NCI-H1436 treated with DMSO at 0.1 percent for 48 hours (cell line): ENCODE measurements around the gene KRTAP9-6.
"Not testable (repeated sequence)": the region's sequence is repeated elsewhere in the genome, so short reads cannot be mapped to it uniquely, and the experiment has no call there.

ENCODE experiments used
- DNase-seq: peaks from one replicate; lab custom pipeline; 2025; lab: John Stamatoyannopoulos, UW

KRTAP9-6 gene, protein sequence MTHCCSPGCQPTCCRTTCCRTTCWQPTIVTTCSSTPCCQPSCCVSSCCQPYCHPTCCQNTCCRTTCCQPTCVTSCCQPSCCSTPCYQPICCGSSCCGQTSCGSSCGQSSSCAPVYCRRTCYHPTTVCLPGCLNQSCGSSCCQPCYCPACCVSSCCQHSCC

DNA sequence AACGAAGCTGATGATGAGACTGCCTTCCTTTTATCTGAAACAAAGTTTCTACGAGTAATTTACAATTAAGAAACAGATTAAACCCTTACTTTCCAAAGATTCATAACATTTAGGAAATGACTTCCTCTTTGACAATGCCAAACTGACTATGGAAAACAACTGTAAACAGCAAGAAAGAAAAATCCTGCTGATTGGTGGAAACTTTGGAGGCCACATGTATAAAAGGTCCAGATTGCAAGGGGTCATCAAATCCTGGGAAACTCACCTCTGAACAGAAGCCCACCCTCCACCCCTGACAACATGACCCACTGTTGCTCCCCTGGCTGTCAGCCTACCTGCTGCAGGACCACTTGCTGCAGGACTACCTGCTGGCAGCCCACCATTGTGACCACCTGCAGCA is at the start of gene KRTAP9-6:
Gene KRTAP9-6, plus strand, starts transcription at position 301 of the 400 bp plus-strand sequence. Its CDS starts 0 bp downstream, at position 301.
- no peak for DNase-seq

DNA sequence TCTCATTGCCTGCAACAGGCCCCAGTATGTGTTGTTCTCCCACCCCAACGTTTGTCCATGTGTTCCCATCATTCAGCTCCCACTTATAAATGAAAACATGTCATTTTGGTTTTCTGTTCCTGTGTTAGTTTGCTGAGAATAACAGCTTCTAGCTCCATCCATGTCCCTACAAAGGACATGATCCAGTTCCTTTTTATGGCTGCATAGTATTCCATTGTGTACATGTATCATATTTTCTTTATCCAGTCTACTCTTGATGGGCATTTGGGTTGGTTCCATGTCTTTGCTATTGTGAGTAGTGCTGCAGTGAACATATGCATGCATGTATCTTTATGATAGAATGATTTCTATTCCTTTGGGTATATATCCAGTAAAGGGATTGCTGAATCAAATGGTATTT is 49.5 kb upstream of the KRTAP9-6 start:
- DNase-seq: no peak

DNA sequence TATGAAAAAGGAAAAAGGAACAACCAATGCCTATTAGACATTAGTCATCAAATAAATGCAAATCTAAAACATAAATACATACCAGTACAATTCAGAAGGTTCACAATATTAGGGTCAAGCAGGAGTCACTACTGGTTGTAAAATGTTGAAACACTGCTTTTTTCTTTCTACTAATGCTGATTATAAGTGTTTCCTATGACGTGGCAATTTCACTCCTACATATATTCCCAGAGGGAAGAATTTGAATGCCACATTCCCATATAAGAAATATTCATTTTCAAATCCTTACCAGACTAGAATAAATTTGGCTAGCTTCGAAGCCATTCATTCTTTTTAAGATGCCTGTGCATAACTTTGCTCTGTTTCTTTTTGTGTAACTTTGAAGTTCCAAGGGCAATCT is 41.4 kb upstream of the KRTAP9-6 start:
- no peak for DNase-seq

DNA sequence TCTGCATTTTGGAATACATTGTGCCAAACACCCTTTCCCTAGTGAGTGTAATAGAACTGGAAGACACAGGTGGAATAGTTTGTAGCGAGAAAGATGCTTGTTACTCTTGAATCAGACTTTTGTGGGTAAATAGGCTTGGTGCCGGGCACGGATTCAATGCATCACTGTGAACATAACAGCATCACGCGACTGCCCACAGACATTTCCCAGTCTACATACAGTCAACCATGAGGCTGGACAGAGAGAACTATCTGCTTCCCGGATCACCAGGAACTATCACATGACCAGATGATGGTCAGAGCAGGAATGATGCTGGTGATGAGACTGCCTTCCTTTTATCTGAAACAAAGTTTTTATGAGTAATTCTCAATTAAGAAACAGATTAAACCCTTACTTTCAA is 39.1 kb upstream of the KRTAP9-6 start:
- no peak for DNase-seq

DNA sequence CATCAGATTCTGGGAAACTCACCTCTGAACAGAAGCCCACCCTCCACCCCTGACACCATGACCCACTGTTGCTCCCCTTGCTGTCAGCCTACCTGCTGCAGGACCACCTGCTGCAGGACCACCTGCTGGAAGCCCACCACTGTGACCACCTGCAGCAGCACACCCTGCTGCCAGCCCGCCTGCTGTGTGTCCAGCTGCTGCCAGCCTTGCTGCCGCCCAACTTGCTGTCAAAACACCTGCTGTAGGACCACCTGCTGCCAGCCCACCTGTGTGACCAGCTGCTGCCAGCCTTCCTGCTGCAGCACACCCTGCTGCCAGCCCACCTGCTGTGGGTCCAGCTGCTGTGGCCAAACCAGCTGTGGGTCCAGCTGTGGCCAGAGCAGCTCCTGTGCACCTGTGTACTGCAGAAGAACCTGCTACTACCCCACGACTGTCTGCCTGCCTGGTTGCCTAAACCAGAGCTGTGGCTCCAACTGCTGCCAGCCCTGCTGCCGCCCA is 38.5 kb upstream of the KRTAP9-6 start, which contains the start of gene KRTAP9-2:
Gene KRTAP9-2, plus strand, starts transcription at position 51 of the 498 bp plus-strand sequence. Its CDS starts 7 bp downstream, at position 58.
- not testable (repeated sequence) for DNase-seq

DNA sequence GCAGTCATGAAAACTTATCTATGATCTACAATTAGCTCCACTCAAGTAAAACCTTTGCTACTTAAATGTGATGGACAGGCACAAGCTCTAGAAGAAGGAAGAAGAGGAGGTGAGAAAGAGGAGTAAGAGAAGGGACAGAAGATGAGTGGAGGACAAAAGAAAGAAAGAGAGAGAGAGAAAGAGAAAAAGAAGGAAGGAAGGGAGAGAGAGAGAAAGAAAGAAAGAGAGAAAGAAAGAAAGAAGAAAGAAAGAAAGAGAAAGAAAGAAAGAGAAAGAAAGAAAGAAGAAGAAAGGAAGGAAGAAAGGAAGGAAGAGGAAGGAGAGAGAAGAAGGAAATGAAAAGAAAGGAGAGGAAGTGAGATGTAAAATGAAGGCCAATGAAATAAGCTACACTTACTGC is 35.1 kb upstream of the KRTAP9-6 start:
- DNase-seq: no peak

DNA sequence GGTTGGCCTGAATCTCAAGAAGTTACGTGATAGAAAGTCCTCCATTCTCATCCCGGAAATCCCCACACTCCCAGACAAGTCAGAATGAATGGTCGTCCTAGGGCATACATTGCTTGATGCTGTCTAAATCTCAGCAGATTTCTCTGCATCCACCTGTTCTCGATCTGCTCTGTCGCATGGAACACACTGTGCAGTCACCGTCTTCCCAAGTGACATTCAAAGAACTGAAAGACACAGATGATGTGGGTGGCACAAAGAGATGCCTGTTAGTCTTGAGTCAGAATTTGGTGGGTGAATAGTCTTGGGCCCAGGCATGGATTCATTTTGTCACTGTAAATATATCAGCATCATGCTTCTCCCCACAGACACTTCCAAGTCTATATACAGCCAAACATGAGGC is 33.4 kb upstream of the KRTAP9-6 start:
- no peak for DNase-seq

DNA sequence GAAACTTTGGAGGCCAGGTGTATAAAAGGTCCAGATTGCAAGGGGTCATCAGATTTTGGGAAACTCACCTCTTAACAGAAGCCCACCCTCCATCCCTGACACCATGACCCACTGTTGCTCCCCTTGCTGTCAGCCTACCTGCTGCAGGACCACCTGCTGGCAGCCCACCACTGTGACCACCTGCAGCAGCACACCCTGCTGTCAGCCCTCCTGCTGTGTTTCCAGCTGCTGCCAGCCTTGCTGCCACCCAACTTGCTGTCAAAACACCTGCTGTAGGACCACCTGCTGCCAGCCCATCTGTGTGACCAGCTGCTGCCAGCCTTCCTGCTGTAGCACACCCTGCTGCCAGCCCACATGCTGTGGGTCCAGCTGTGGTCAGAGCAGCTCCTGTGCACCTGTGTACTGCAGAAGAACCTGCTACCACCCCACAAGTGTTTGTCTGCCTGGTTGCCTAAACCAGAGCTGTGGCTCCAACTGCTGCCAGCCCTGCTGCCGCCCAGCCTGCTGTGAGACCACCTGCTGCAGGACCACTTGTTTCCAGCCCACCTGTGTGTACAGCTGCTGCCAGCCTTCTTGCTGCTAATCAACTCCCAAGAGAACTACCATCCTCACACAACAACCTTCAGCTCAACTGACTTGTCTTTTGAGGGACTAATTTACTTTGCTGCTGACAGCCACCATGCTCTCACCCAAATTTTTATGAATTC is 32.6 kb upstream of the KRTAP9-6 start, which contains the start of gene KRTAP9-3:
Gene KRTAP9-3, plus strand, starts transcription at position 51 of the 707 bp plus-strand sequence. Its CDS starts 53 bp downstream, at position 104.
- DNase-seq: not testable (repeated sequence)

DNA sequence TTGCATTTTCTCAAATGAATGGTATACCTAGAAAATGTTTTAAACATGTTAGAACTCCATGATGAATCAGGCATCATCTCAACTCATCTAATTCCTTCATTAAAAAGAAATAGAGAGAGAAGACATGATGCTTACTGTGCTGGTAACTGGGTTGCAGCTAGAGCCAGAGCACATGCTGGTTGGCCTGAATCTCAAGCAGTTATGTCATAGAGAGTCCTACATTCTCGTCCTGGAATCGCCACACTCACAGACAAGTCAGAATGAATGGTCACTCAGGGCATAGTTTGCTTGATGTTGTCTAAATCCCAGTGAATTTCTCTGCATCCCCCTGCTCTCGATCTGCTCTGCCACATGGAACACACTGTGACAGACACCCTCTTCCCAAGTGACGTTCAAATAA is 28.1 kb upstream of the KRTAP9-6 start:
- DNase-seq: not testable (repeated sequence)

DNA sequence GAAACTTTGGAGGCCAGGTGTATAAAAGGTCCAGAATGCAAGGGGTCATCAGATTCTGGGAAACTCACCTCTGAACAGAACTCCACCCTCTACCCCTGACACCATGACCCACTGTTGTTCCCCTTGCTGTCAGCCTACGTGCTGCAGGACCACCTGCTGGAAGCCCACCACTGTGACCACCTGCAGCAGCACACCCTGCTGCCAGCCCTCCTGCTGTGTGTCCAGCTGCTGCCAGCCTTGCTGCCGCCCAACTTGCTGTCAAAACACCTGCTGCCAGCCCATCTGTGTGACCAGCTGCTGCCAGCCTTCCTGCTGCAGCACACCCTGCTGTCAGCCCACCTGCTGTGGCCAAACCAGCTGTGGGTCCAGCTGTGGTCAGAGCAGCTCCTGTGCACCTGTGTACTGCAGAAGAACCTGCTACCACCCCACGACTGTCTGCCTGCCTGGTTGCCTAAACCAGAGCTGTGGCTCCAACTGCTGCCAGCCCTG is 27.2 kb upstream of the KRTAP9-6 start, which contains the start of gene KRTAP9-8:
Gene KRTAP9-8, plus strand, starts transcription at position 51 of the 489 bp plus-strand sequence. Its CDS starts 53 bp downstream, at position 104.
- not testable (repeated sequence) for DNase-seq

DNA sequence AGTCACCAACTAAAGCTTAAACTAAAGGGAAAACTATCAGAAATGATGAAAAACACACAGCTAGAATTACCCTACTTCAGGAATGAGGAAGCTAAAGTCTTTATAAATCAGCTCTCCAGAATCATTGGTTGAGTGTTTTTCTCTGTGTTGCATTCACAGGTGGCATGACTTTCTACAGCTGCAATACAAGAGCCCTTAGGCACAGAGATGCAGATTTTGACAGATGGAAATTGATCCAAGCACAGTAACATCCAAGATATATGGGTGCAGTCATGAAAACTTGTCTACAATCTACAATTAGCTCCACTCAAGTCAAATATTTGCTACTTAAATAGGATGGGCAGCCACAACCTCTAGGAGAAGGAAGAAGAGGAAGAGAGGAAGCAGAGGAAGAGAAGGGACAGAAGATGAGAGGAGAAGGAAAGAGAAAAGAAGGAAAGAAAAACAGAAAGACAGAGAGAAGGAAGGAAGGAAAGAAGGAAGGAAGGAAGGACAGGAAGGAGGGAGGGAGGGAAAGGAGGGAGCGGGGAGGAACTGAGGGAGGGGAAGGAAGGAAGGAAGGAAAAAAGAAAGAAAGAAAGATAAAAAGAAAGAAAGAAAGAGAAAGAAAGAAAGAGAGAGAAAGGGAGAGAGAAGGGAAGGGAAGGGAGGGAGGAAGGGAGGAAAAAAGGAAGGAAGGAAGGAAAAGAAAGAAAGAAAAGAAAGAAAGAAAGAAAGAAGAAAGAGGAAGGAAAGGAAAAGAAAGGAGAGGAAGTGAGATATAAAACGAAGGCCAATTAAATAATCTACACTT is 18.0 kb upstream of the KRTAP9-6 start:
- not testable (repeated sequence) for DNase-seq

DNA sequence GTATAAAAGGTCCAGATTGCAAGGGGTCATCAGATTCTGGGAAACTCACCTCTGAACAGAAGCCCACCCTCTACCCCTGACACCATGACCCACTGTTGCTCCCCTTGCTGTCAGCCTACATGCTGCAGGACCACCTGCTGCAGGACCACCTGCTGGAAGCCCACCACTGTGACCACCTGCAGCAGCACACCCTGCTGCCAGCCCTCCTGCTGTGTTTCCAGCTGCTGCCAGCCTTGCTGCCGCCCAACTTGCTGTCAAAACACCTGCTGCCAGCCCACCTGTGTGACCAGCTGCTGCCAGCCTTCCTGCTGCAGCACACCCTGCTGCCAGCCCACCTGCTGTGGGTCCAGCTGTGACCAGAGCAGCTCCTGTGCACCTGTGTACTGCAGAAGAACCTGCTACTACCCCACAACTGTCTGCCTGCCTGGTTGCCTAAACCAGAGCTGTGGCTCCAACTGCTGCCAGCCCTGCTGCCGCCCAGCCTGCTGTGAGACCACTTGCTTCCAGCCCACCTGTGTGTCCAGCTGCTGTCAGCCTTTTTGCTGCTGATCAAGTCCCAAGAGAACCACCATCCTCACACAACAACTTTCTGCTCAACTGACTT is 15.4 kb upstream of the KRTAP9-6 start, which contains the start of gene KRTAP9-4:
Gene KRTAP9-4, plus strand, starts transcription at position 51 of the 604 bp plus-strand sequence. Its CDS starts 34 bp downstream, at position 85.
- DNase-seq: not testable (repeated sequence)

DNA sequence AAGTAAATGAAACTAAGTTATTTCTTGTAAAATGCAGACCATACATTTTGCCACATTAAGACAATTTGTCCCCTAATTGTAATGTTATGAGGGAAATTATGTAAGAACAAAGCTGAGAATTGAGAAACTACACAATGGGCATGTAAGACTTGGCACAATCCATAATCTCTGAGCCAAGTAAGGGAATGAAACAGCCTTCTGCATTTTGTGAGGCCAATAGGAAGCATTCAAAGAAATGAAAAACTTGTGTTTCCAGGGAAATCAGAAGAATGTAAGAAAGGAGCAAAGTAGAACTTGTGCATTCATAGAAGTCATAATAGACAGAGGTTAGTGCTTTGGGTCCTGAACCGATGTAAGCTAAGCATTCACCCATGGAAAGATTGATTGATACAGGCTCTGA is 13.9 kb upstream of the KRTAP9-6 start:
- DNase-seq: no peak

DNA sequence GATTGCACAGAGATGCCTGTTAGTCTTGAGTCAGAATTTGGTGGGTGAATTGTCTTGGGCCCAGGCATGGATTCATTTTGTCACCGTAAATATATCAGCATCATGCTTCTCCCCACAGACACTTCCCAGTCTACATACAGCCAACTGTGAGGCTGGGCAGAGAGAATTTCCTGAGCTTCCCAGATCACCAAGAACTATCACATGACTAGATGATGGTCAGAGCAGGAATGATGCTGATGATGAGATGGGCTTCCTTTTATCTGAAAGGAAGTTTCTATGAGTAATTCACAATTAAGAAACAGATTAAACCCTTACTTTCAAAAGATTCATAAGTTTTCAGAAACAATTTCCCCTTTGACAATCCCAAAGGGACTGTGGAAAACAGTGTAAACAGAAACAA is 10.3 kb upstream of the KRTAP9-6 start:
- DNase-seq: no peak

DNA sequence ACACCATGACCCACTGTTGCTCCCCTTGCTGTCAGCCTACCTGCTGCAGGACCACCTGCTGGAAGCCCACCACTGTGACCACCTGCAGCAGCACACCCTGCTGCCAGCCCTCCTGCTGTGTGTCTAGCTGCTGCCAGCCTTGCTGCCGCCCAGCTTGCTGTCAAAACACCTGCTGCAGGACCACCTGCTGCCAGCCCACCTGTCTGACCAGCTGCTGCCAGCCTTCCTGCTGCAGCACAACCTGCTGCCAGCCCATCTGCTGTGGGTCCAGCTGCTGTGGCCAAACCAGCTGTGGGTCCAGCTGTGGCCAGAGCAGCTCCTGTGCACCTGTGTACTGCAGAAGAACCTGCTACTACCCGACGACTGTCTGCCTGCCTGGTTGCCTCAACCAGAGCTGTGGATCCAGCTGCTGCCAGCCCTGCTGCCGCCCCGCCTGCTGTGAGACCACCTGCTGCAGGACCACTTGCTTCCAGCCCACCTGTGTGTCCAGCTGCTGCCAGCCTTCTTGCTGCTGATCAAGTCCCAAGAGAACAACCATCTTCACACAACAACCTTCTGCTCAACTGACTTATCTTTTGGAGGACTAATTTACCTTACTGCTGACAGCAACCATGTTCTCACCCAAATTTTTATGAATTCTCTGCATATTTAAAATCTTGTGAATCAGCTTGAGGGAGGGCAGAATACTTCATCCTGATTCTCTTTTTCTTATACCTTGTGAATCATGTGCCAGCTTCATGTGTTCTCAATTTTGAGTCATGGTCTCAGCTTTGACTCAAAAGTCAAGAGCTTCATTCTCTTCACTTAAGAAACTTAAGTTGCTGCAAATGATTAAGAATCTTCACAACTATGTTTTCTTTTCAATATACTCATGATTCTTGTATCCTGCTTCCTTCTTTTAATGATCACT is 9.5 kb upstream of the KRTAP9-6 start, which contains the start of gene KRTAP9-9:
Gene KRTAP9-9, plus strand, starts transcription at position 4 of the 910 bp plus-strand sequence.
- not testable (repeated sequence) for DNase-seq

DNA sequence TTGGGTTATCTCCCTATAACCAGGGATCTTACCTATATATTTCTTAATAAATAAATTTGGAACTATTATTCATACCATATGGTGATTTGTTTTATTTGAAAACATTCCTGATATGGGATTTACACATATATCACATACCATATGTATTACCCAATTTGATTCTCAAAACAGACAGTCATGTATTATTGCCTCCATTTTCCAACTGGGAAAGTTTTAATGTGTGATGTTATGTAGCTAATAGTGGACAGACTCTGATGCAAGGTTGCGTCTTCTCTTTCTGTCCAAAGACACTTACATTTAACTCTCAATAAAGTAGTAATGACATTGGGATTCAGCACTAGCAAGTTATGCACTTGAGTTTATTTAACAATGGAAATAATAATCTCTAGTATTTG is 8.9 kb upstream of the KRTAP9-6 start:
- DNase-seq: no peak

DNA sequence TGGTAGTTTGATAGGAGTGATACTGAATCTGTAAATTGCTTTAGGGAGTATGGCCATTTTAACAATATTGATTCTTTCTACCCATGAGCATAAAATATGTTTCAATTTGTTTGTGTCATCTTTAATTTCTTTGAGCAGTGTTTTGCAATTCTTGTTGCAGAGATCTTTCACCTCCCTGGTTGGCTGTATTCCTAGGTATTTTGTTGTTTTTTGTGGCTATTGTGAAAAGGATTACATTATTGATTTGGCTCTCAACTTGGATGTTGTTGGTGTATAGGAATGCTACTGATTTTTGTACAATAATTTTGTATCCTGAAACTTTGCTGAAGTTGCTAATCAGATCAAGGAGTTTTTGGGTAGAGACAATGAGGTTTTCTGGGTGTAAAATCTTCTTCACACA is 6.8 kb upstream of the KRTAP9-6 start:
- DNase-seq: no peak

DNA sequence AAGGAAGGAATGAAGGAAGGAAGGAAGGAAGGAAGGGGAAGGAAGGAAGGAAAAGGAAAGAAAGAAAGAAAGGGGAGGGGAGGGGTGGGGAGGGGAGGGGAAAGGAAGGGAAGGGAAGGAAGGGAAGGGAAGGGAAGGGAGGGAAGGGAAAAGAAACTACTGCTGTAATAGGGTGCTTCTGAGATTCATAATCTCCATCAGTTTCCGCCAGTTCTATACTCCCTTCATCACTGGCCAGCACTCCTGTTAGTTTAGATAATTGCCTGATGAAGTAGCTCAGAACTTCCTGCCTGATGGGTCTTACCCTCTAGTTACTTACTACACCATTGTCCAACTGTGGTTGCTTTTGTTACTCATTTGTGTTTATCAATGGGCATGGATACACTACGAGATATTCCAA is 2.0 kb upstream of the KRTAP9-6 start:
- no peak for DNase-seq

DNA sequence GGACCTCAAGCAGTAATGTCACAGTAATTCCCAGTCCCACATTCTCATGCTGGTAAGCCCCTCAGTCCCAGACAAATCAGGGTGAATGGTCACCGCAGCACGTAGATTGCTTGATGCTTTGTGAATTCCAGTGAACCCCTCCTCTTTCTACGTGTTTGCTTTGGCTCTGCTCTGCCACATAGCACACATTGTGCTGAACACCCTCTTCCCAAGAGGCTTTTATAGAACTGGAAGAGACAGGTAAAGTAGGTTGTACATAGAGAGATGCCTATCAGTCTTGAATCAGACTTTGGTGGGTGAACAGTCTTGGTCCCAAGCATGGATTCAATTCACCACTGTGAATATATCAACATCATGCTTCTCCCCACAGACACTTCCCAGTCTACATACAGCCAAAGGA is 579 bp upstream of the KRTAP9-6 start:
- DNase-seq: no peak

DNA sequence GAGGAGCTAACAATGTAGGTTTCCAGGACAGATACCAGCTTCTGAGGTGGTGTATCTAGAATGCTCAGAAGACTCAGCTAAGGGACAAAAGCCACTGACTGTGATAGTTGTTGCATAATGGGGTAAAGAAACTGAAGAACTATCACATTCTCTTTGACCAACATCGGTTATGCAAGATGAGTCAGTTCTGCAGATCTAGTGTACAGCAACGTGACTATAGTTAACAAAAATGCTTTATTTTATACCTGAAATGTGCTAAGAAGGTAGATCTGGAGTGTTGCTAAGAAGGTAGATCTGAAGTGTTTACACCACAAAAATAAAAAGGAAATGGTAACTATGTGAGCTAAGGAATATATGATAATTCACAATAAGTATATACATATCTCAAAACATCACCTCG is 2.5 kb downstream of the KRTAP9-6 start:
- DNase-seq: no peak
